Fibroblast of villous mesenchyme (primary cell): ENCODE data around the gene CSMD2. TPM values are rescaled to one million over a fixed set of nuclear protein-coding genes. Genes with fewer than 3 reads are reported as not detected.

ENCODE experiments used
- DNase-seq: peaks from one replicate; pipeline ENCODE4 v3.0.0-alpha.2; 2010; ENCODE audit warnings: low read depth
- H3K4me3 ChIP-seq: 2 replicates; pipeline ENCODE4 v1.5.1; 2011; ENCODE audit warnings: low read depth, mild to moderate bottlenecking, low read length
- total RNA-seq: library from RNA; depleted of rRNA; stranded (reverse); fragments of >200 nt; gene quantifications from 2 replicates; pipeline ENCODE4 v1.2.3, GENCODE V29; 2012
- TF ChIP-seq, protein P1 (sequence below): IDR thresholded peaks from 2 replicates; pipeline ENCODE4 v1.5.1; 2012; ENCODE audit warnings: low read depth, mild to moderate bottlenecking, low read length; ENCODE audit not compliant: insufficient read depth

The CSMD2 gene
- total RNA-seq, 1 donor, result 3.0 TPM

DNA sequence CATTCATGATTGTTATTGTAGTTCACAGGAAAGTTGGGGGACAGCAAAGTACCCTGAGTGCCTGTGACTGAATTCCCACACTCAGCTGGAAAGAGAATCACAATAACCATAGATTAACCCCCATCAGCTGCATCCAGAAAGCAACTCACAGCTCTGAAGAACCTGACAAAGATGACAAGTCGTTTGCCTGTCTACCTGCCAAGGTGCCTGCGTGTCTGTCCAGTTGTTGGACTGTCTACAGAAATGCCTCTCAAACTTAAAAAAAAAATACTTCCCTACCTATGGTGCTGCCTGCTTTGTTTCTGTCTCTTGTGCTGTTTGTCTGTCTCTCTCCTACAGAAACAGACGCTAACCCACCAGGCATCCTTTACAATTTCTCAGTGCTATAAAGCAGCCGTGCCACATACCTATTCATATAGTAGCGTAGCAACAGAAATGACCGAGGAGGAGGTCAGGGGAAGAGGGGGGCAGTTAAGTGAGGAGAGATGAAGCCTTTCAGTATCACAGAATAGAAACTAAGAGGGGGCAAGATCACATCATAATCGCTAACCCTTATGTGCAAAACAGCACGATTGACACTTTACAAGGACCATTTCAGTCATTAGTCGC, 455.8 kb downstream of the CSMD2 start:
- TF ChIP-seq, protein P1, sequence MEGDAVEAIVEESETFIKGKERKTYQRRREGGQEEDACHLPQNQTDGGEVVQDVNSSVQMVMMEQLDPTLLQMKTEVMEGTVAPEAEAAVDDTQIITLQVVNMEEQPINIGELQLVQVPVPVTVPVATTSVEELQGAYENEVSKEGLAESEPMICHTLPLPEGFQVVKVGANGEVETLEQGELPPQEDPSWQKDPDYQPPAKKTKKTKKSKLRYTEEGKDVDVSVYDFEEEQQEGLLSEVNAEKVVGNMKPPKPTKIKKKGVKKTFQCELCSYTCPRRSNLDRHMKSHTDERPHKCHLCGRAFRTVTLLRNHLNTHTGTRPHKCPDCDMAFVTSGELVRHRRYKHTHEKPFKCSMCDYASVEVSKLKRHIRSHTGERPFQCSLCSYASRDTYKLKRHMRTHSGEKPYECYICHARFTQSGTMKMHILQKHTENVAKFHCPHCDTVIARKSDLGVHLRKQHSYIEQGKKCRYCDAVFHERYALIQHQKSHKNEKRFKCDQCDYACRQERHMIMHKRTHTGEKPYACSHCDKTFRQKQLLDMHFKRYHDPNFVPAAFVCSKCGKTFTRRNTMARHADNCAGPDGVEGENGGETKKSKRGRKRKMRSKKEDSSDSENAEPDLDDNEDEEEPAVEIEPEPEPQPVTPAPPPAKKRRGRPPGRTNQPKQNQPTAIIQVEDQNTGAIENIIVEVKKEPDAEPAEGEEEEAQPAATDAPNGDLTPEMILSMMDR, result no peak
- DNase-seq, result no peak
- H3K4me3 ChIP-seq, result no peak overlapping the region

DNA sequence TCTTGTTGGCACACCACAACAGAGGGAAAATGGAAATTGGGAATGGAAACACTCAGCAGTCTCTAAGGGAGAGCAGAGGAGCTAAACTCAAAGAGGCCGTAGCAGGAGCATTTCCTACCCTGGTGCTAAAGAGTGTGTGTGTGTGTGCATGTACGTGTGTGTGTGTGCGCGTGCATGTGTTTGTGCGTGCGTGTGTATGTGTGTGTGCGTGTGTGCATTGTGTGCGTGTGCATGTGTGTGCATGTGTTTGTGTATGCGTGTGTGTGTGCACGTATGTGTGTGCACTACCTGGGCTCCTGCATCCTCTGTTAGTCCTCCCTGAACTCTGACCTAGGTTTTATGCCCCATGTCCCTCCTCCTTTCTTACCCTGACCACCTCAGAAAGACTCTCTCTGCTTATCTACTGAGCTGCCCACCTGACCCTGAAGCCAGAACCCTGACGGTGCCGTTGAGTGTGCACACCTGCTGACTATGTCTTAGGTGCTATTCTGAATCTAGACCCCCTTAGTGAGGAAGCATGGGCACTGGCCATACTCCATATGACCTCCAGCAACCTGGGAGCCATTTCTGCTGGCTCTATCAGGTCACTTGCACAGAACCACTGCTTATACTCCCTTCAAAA, 458.3 kb downstream of the CSMD2 start:
- H3K4me3 ChIP-seq, result no peak overlapping the region
- TF ChIP-seq, protein P1, result no peak
- no peak for DNase-seq

DNA sequence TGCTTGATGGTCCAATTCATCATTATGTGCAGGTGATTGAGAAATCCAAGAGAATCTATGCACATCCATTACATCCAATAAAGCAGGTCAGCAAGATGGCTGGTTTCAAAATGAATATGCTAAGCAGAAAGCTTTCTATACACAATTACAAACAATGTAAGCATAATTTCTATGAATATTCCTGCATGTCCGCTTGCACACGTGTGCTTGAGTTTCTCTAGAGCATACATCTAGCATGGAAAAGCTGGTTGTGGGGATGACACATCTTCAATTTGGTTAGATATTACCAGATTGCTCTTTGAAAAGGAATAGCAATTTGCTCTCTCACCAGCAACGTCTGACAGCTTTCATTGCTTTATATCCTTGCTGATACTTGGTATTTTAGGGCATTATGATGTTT, 461.6 kb downstream of the CSMD2 start:
- no peak for DNase-seq
- TF ChIP-seq, protein P1, result no peak
- no peak overlapping the region for H3K4me3 ChIP-seq

DNA sequence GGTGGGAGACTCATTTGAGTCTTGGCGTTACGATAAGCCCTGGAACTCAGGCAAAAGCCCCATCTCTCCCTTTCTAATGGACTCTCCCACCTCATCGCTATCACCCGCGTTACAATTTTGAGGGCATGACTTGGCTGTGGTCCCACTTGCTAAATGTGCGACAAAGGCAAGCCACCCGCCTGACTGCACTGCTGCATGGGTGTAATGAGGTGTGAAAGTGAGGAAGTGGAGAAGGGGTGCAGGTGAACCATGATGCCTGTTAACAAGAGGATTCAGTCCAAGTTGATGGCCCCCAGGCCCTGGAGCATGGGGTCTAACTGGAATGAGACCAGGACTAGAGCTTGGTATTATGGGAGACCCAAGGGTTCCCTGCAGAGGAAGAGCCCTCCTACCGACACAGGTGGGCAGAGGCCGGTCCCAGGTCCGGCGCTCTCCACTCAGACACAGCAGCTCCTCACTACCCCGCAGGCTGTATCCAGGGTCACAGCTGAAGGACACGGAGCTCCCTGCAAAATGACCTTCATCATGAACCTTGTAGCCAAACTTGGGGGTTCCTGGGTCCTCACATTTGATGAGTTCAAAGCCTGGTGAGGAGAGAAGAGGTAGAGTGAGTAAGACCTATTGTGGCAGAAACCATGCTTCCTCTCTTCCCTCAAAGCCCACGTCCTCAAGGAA, 466.5 kb downstream of the CSMD2 start:
- no peak for DNase-seq
- no peak overlapping the region for H3K4me3 ChIP-seq
- TF ChIP-seq, protein P1, result no peak

DNA sequence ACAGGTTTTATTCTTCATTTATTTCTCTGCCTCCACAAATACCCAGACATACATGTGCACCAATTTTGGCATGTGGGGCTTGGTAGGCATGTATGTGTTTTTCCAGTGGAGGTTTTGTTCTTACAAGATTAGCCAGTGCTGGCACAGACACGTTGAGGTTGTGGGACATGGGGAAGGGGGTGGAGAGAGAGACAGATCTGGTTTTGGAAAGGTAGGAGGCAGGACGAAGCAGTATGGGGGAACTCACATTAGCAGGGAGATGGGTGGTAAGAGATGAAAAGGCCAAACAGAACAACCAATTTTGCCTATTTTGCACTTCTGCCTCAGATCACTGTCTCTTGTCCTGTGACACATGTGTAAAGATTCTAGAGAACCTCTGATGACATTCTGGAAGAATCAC, 467.2 kb downstream of the CSMD2 start:
- TF ChIP-seq, protein P1, result no peak
- H3K4me3 ChIP-seq, result no peak overlapping the region
- DNase-seq, result no peak

DNA sequence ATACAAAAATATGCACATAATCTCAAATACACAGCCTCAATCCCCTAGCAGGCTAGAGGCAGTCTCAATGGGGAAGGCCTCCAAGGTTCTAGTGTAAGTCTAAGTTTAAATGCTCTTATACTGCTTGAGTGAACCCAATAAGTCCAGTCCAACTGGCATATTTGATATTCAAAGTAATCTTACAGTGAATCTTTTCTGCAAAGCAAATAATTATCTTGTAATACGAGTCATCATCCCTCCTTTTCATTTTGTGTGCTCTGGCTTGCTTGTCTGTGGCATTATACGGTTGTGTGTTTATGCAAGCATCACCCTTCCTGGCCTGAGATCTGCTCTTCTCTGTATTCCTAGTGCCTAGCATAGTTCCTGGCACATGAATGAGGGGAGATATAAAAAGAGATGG, 468.1 kb downstream of the CSMD2 start:
- TF ChIP-seq, protein P1, result no peak
- no peak overlapping the region for H3K4me3 ChIP-seq
- no peak for DNase-seq
